Measurements from ENCODE around the gene GOLGA7B.
A peak's percentile ranks its signal among the peaks of the same experiment; 100 is the strongest.

GOLGA7B gene

GRCh38 chr10:97874332-97874731, 24.7 kb downstream of the GOLGA7B start:
- TF ChIP-seq CTCF (IDR thresholded peaks at IDR 0.05; ENCODE audit: insufficient read depth, low read depth, low read length, missing control alignments) = no peak
- H3K4me3 ChIP-seq (ENCODE audit: low read length) = no peak overlapping the region
- DNase-seq (ENCODE audit: low read depth) = no peak

GRCh38 chr10:97875391-97875790, 25.7 kb downstream of the GOLGA7B start:
- no peak overlapping the region for H3K4me3 ChIP-seq (ENCODE audit: low read length)
- TF ChIP-seq CTCF (IDR thresholded peaks at IDR 0.05; ENCODE audit: insufficient read depth, low read depth, low read length, missing control alignments) = no peak
- DNase-seq (ENCODE audit: low read depth) = no peak

GRCh38 chr10:97876402-97876801, 26.8 kb downstream of the GOLGA7B start:
- no peak for DNase-seq (ENCODE audit: low read depth)
- H3K4me3 ChIP-seq (ENCODE audit: low read length) = no peak overlapping the region
- no peak for TF ChIP-seq CTCF (IDR thresholded peaks at IDR 0.05; ENCODE audit: insufficient read depth, low read depth, low read length, missing control alignments)

GRCh38 chr10:97879241-97879640, 29.6 kb downstream of the GOLGA7B start:
- no peak for DNase-seq (ENCODE audit: low read depth)

GRCh38 chr10:97880109-97880508, 30.5 kb downstream of the GOLGA7B start:
- no peak overlapping the region for H3K4me3 ChIP-seq (ENCODE audit: low read length)
- no peak for DNase-seq (ENCODE audit: low read depth)
- no peak for TF ChIP-seq CTCF (IDR thresholded peaks at IDR 0.05; ENCODE audit: insufficient read depth, low read depth, low read length, missing control alignments)

More at GRCh38 chr10:97879241-97879640, 29.6 kb downstream of the GOLGA7B start:
- H3K4me3 ChIP-seq (ENCODE audit: low read length) = no peak overlapping the region
- TF ChIP-seq CTCF (IDR thresholded peaks at IDR 0.05; ENCODE audit: insufficient read depth, low read depth, low read length, missing control alignments) = no peak

- peak; percentile 92 for DNase-seq (ENCODE audit: low read depth)
- H3K4me3 ChIP-seq (ENCODE audit: low read length) = no peak overlapping the region
- no peak for TF ChIP-seq CTCF (IDR thresholded peaks at IDR 0.05; ENCODE audit: insufficient read depth, low read depth, low read length, missing control alignments)
Measured at GRCh38 chr10:97882142-97883091, 32.8 kb downstream of the GOLGA7B start.
